Cardiac fibroblast (primary cell): ENCODE results near the gene SKI.

ENCODE experiments used
- DNase-seq, 2 donors: peaks; one replicate each; pipeline versions ENCODE4 v3.0.0 to v3.0.0-alpha.2; 2010; ENCODE audit warnings: low read depth in 2 of 2
- H3K4me3 ChIP-seq, 2 donors: replicated peaks in 1 of 2; 1 replicate in 1 of 2; 2 replicates in 1 of 2; pipeline ENCODE4 v1.5.1; 2011; ENCODE audit warnings: low read depth in 2 of 2, low read length in 2 of 2, mild to moderate bottlenecking in 2 of 2, moderate library complexity in 1 of 2
- CTCF ChIP-seq: IDR thresholded peaks from one replicate; pipeline ENCODE4 v1.5.1; 2011; ENCODE audit warnings: low read depth, mild to moderate bottlenecking, low read length, inconsistent platforms

Gene SKI

GRCh38 chr1:2312515-2313301, 84.6 kb downstream of the SKI start:
- DNase-seq, result no peak
- TF ChIP-seq CTCF, result no peak
- H3K4me3 ChIP-seq, result no peak overlapping the region

GRCh38 chr1:2313651-2314261, 85.6 kb downstream of the SKI start:
- no peak for TF ChIP-seq CTCF
- H3K4me3 ChIP-seq, result peak overlapping the region; percentile 21 to 50
- DNase-seq, result no peak

- TF ChIP-seq CTCF, result no peak
- DNase-seq, result peak; percentile 44 to 81
- H3K4me3 ChIP-seq, result peak overlapping the region; percentile 21 to 50
Measured at GRCh38 chr1:2314273-2314802, 86.2 kb downstream of the SKI start.

GRCh38 chr1:2314803-2315673, 86.9 kb downstream of the SKI start:
- H3K4me3 ChIP-seq, result peak overlapping the region; percentile 19 to 50
- DNase-seq, result peak in 1 of 2 donors; percentile 69
- TF ChIP-seq CTCF, result peak; percentile 51

- H3K4me3 ChIP-seq, result no peak overlapping the region
- no peak for TF ChIP-seq CTCF
- no peak for DNase-seq
Measured at GRCh38 chr1:2315674-2316450, 87.7 kb downstream of the SKI start.

- TF ChIP-seq CTCF, result no peak
- DNase-seq, result no peak
- no peak overlapping the region for H3K4me3 ChIP-seq
Measured at GRCh38 chr1:2316451-2316961, 88.4 kb downstream of the SKI start.
